UCSD-AML1 (cell line): Measurements from ENCODE around the gene ZNF300.
"Not testable (repeated sequence)": the region's sequence is repeated elsewhere in the genome, so short reads cannot be mapped to it uniquely, and the experiment has no call there.

Source experiments
- DNase-seq: peaks from one replicate; lab custom pipeline; 2025; ENCODE audit not compliant: unreplicated experiment; lab: John Stamatoyannopoulos, UW

Gene ZNF300

GRCh38 chr5:150846308-150846653, 58.5 kb downstream of the ZNF300 start, which contains the start of gene IRGM:
Gene IRGM (plus strand): TSS chr5:150846521. CDS start chr5:150848124, 1,603 bp downstream.
- DNase-seq = not testable (repeated sequence)

GRCh38 chr5:150845185-150845859, 59.5 kb downstream of the ZNF300 start:
- DNase-seq = not testable (repeated sequence)
